GM21515 (cell line): ENCODE results near the gene IREB2.

ENCODE experiments used
- ATAC-seq: cut with Tn5 transposase; IDR thresholded peaks from one replicate; pipeline ENCODE4 v1.9.1; 2021; ENCODE audit not compliant: unreplicated experiment

IREB2 gene

DNA sequence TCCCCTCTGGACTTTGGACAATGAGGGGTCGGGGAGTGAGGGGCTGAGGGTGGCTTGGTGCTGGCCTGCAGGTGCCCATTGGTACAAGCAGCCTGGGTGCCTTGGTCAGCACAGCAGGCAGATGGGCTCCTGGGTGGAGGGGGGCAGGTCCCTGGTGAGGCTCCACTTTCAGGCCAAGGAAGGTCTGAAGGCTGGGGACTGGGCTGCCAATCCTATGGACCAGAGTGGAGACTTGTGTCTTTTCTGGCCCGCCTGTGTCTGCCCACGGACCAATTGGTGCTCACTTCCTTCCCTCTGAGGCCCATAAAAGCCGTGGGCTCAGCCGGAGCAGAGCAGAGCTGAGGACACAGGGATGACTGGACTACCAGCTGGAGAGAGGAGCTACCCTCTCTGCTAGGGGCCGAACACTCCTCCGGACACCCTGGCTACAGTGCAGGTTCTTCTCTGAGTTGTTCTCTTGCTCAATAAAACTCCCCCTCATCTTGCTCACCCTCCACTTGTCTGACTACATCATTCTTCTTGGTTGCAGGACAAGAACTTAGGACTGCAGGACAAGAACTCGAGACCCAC lies 31.9 kb upstream of the IREB2 start:
- ATAC-seq = no peak

DNA sequence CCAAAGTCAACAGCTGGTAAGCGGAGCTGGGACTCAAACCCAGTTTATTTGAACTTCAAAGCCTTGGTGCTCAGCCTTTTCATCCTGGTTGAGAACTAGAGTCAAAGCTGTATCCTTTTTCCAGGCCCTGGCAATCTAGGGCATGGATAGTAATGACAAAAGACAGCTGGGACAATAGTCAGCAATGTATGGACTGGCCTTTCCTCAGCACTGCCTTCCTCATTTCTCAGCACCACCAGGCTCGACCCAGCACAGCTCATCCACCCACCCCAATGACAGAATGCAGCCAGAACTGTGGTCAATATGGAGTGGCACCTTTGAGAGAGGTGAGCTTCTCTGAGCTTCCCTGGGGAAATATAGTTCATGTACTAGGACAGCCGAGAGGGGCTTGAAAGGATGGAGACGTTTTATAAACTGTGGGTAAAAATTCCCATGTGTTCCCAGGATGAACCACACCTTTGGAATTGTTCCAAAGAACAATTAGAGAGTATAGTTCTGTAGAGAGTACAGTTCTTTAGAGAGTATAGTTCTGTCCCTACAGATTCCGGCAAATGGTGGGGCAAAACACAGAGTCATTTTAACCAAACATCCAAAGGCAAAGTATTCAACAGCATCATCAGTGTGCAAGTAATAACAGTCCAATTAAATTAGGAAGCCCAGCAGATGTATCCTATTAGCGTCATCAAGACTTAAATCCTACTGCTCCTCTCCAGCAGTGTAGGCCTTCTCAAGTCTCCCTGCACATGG lies 30.2 kb upstream of the IREB2 start:
- no peak for ATAC-seq

DNA sequence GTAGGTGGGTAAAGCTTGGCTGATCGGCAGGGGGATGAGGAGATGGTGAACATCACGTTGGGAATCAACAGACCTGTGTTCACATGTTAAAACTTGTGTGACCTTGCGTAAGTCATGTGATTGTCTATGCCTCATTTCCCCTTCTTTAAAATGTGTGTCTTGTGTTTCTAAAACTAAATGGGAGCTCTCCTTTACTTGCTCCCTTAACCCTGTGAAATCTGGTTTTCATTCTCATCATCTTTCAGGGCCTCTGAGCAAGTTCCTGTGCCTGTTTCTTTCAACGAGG lies 29.7 kb upstream of the IREB2 start:
- no peak for ATAC-seq

DNA sequence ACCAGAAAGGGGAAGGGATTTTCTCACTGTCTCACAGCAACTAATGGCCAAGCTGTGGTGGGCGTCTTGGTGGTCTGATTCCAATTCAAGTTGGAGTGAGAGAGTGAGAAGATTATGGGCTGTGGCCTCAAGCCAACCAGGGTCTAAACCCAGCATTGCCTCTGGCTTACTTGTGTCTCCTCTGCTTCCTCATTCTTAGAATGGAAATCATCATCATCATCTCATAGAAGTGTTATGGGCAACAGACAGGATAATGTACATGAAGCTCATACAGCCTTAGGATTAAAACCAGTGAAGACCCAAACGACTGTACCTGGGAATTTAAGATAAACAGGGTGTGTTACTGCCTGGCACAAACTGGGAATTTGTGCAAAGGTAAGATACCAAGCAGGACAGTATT lies 29.1 kb upstream of the IREB2 start:
- no peak for ATAC-seq

DNA sequence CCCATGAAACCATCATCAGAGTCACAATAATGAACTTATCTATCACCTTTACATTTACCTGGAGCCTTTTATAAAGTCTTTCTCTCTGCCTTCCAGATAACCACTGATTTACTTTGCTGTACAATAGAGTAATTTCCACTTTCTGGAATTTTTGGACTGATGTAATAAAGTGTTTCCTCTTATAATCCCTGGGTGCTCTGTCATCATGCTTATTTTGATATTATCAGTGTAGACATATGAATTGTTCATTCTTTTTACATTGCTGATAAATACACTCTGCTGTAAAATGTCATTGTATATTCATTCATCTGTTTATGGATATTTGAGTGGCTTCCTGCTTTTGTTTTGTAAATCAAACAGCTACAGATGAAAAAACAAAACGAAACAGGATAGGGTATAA lies 27.0 kb upstream of the IREB2 start:
- ATAC-seq = no peak

DNA sequence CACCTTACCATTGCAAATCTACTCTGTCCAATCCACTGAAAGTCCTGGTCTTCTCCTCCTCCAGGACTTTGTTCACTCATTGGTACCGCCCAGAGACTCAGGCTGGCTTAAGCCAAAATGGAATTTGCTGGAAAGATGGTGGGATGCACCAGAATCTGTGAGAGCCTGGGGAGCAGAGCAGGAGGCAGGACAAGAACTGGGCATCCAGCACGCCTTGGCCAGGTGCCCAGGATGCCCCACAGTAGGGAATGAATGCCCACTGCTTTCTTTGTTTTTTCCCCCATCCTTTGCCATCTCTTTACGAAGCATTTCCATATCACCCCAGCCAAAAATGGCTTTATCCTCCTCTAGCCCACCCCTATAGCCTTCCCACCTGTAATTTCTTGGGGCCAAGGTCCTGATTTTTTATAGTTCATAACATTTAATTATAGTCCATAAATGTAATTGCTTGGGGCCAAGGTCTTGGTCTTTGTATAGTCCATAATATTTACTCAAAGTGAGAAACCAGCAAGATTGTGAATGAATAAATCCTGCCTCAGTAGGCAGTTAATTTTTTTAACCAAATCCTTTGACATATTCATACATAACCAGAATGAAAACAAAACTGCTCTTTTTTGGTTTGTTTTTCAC lies 23.3 kb upstream of the IREB2 start:
- no peak for ATAC-seq

DNA sequence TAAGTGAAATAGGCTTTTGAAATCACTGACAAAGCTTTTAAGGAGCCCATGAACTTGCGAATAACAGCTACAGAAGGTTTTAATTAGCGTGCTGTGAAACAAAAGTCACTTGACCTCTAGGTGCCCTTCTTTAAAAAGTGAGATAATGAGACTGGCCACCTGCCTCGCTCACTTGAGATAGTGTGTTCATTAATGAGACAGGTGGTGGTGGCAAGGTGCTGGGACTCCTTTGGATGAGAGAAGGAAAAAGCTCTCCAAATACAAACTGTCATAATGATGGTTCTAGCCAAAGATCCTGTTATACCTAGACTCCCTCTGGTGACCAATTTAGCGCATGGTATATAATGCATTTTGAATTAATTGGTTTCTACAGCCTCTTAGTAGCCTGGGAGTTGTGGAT lies 22.7 kb upstream of the IREB2 start:
- ATAC-seq = no peak

DNA sequence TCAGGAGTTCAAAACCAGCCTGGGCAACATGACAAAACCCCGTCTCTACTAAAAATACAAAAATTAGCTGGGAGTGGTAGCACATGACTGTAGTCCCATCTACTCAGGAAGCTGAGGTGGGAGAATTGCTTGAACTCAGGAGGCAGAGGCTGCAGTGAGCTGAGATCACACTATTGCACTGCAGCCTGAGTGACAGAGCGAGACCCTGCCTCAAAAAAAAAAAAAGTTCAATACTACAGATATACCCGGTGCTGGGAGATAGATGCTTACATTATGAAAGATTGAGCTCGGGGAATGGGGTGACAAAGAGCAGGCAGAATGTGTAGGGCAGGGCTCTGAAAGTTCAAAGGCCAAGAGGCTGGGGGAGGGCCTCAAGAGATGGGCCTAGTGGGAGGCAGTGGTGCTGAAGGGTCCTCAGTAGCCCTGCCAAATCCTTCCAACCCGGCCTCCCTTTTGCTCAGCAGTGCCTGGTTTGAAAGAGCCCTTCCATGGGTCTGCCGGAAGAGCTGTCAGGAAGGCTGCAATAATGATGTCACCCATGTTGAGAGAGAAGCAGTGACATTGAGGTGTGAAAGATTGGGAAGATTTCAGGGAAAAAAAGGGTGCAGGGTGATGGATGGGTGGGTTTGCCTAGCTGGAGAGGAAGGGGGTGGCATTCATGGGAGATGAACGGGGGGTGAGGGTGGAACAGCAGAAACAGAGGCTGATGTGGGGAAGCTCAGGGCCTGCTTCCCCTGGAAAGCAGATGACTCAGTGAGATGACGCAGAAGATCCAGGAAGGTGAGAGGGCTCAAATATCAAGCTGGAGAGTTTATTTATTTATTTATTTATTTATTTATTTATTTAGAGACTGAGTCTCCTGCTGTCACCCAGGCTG lies 20.0 kb upstream of the IREB2 start:
- no peak for ATAC-seq

DNA sequence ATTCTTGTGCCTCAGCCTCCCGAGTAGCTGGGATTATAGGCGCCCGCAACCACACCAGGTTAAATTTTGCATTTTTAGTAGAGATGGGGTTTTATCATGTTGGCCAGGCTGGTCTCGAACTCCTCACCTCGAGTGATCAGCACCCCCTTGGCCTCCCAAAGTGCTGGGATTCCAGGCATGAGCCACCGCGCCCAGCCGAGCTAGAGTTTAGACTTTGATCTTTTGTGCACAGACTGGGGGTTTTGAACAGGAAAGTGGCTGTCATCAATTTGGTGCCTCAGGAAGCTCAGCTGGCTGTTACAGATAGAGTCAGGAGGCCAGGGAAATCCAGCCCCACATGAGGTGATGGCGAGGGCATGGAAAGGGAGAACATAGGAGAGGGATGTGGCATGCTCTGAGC lies 19.3 kb upstream of the IREB2 start:
- no peak for ATAC-seq

DNA sequence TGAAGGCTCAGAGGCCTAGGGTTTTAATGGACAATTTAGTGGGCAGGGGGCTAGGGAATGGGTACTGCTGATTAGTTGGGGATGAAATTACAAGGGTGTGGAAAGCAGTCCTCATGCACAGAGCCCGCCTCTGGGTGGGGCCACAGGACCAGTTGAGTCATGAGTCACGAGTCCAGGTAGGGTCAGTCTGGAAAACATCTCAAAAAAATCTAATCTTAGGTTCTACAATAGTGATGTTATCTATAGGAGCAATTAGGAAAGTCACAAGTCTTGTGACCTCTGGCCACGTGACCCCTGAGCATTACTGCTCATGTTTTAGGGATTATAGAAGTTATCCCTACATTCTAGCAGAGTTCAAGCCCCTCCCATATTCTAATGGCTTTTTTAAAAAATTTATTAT lies 18.6 kb upstream of the IREB2 start:
- ATAC-seq = no peak

DNA sequence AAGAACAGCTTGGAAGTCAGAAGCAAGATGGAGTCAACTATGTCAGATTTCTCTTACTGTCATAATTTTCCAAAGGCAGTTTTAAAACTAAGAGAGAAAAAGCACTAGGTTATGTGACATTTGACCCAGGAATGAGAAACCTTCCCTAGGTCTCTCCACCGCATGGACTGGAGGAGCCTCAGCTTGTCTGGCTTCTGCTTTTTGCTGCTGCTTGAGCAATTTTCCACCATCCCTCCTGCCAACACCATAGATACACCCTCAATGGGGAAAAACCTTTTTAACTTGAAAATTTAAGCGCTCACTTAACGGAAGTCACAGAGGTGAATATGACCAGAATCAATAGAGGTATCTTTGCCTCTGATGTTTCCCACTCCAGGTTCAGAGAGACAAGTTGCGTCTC lies 17.8 kb upstream of the IREB2 start:
- ATAC-seq = no peak

DNA sequence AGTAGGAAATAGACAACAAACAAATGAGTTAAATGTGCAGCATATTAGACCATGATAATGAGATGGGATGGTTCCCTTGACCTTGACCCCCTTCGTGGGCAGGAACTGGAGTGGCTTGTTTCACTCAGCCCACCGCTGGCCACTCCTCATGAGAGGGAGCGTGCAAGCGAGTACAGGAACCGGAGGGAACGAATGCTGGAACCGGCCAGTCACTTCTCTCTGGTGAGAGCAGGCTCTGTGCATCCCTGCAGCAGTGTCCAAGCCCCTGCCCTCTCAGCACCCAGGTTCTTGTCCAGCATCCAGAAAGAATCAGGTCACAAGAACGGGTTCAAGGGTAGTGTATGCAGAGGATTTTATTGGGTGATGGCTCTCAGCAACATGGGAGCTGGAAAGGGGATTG lies 17.2 kb upstream of the IREB2 start:
- ATAC-seq = no peak

DNA sequence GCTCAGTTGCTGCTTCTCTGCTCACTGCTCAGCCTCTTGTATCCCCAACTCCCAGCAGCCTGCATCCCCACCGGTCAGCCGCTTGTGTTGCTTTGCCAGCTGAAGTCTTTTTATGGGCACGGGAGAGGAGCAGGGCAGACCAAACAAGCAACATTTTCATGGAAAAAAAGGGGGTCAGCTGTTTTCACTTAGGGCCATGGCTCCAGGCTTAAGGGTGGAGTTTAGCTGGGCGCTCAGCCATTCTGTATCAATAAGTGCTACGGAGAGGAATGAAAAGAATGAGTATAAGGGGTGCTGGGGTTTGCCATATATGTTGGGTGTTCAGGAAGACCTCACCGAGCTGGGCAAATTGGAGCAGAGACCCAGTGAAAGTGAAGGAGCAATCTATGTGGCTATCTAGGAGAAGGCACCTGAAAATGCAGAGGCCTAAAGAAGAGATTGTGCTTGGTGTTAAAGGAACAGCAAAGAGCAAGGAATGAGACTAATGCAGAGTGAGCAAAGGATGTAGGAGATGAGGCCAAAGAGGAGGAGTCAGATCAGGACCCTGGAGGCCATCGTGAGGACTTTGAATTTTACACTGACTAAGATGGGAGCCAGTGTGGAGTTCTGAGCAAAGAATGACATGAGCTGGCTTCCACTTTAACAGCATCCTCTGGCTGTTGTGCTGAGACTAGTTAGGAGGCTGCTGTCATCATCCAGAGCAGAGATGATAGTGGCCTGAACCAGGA lies 16.6 kb upstream of the IREB2 start:
- no peak for ATAC-seq

DNA sequence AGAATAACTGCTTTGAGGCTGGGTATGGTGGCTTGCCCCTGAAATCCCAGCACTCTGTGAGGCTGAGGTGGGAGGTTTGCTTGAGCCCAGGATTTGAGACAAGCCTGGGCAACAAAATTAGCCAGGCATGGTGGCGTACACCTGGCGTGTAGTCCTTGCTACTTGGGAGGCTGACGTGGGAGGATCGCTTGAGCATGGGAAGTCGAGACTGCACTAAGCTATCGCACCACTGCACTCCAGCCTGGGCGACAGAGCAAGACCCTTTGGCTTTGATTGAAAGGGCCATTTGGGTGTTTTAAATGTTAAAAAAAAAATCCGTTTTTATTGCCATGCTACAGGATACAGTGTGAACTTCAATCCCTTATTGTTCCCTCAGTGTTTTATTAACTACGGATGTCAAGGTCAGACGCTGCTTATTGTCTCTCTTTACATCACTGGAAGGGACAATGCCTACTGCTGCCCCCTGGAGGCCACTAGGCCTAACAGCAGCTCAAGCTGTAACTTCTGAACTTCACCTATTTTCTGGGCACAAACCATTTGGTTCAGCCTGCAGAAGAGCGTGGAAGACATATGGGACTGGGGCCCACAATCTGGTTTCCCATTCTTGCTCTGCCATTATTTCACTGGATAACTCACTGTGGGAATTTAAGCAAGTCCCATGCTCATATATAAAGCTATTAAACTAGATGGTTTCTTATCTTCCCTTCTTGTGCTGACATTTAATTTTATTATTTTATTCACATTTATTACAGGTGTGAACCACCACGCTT lies 15.3 kb upstream of the IREB2 start:
- no peak for ATAC-seq

DNA sequence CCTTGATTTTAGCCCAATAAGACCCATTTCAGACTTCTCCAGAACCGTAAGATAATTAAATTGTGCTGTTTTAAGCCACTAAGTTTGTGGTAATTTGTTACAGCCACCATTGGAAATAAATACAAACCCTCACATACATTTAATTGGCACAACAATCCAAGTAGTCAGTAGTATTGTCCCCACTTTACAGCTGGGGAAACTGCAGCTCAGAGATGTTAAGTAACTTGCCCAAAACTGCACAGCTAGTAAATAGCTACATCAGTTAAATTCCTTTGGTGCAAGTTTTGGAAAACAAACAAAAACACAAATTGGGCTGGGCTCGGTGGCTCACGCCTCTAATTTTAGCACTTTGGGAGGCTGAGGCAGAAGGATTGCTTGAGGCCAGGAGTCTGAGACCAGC lies 13.3 kb upstream of the IREB2 start:
- ATAC-seq = no peak

DNA sequence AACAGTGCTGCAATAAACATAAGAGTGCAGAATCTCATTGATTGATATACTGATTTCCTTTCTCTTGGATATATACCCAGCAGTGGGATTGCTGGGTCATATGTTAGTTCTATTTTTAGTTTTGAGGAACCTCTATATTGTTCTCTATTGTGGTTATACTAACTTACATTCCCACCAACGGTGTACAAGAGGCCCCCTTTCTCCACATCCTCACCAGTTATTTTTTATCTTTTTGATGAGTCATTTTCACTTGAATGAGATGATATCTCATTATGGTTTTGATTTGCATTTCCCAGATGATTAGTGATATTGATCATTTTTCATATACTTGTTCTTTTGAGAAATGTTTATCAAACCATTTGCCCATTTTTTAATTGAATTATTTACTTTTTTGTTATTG lies 12.4 kb upstream of the IREB2 start:
- ATAC-seq = no peak

DNA sequence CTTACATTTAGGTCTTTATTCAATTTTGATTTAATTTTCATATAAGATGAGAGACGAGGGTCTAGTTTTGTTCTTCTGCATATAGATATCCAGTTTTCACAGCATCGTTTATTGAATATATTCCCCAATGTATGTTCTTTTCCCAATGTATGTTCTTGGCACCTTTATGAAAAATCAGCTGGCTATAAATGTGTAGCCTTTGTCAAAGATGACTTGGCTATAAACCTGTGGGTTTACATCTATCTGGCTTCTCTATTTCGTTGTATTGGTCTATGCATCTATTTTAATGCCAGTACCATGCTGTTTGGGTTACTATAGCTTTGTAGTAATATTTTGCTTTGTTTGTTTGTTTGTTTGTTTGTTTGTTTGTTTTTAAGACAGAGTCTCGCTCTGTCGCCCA lies 11.7 kb upstream of the IREB2 start:
- ATAC-seq = no peak

DNA sequence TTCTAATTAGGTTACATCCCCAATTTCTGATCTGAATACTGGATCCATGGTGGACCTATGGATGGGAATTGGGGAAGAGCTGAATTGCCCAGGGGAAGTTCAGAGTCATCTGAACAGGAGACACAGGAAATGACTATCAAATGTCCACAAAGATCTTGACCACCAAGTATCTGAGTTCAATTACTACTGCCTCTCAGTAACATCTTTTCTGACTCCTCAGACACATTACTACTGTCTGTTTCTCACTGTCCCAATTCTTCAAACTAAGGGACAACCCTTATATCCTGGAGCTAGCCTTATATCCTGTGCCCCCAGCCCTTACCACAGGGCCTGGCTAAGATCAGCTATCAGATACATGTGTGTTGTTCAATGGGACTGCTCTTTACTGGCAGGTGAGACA lies 10.1 kb upstream of the IREB2 start:
- ATAC-seq = no peak

DNA sequence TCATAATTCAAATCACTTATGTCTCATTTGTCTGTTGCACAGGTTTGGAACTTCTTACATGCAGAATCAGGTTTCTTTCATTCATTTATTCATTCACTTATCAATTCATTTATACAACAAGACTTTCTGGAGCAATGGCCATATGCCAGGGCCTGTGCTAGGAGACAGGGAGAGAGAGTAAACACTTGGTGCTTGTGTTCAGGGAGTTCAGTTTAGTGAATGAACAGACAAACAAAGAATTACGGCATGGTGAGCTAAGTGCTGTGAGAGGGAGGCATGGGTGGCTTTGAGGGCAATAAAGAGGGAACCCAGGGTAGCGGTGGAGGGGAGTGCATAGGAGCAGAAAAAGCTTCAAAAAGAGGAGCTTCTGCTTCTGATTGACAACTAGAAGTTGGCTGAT lies 8.5 kb upstream of the IREB2 start:
- ATAC-seq = no peak

DNA sequence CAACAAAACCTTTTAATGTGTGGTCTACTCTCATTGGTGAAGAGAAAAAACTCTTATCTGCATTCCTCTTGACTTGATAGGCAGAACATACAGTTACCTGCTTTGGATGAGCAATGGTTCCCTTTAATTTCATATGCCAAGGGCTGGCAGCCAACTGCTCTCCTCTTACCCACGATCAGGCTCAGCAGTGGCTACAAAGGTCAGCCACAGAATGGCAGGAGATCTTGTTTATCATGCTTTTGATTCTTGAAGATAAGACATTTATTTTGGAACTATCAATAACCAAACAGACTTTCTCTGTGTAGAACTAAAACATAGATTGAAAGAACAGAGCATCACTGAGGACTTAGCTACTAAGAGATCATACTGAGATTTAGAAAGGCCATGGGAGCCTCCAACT lies 6.1 kb upstream of the IREB2 start:
- no peak for ATAC-seq

DNA sequence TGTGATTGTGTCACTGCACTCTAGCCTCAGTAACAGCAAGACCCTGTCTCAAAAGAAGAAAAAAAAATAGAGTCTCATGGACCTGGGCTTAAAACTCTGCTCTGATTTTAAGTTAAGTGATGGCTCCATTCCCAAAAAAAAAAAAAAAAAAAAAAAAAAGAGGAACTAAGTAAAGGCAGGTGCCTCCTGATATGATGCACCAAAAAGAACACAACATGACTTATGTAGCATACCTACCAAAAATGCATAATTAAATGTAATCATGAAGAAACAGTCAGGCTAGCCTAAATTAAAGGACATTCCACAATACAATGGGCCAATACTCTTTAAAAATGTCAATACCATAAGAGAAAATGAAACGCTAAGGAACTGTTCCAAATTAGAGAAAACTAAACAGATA lies 5.4 kb upstream of the IREB2 start:
- ATAC-seq = no peak
